B cell (primary cell): Measurements from ENCODE around the gene UBA1. TPM values are rescaled to one million over a fixed set of nuclear protein-coding genes. Genes with fewer than 3 reads are reported as not detected.

ENCODE experiments used
- ATAC-seq: fragments of 200-7000 bp; cut with Tn5 transposase; one replicate; pipeline ENCODE4 v1.10.0; 2021; ENCODE audit warnings: low read depth, mild to moderate bottlenecking, moderate number of reproducible peaks, moderate library complexity
- CTCF ChIA-PET: fragments of 350-600 bp; sonication (Branson Sonifier 250); formaldehyde crosslinking; loops from one replicate; lab custom pipeline; 2021; ENCODE audit warnings: antibody characterized with exemption, inconsistent platforms; lab: Charles Lee
- POLR2A ChIA-PET: fragments of 350-600 bp; sonication (Branson Sonifier 250); formaldehyde crosslinking; loops from one replicate; lab custom pipeline; 2021; ENCODE audit warnings: antibody characterized with exemption; lab: Charles Lee
- DNase-seq: peaks from one replicate; pipeline ENCODE4 v3.0.0; 2013
- H2AFZ ChIP-seq: 2 replicates; pipeline ENCODE4 v1.6.1; 2012; ENCODE audit warnings: mild to moderate bottlenecking, low read depth, low read length; ENCODE audit not compliant: insufficient read depth, poor library complexity, severe bottlenecking
- H3K27ac ChIP-seq, 2 donors: 1 replicate in 1 of 2; 2 replicates in 1 of 2; pipeline ENCODE4 v1.5.1; 2012 to 2013; ENCODE audit warnings: low read length in 2 of 2, mild to moderate bottlenecking in 2 of 2, moderate library complexity in 1 of 2
- H3K27me3 ChIP-seq, 4 experiments: fragments of 200-600 bp in 1 of 4; sonication (generic) in 1 of 4; replicated peaks in 1 of 4; 1 replicate in 2 of 4; 2 replicates in 2 of 4; pipeline versions ENCODE4 v1.6.1 to v1.7.0; 2013 to 2016; ENCODE audit warnings: low read length in 3 of 4, mild to moderate bottlenecking in 2 of 4, mixed read lengths in 1 of 4, moderate library complexity in 1 of 4; ENCODE audit not compliant: insufficient read depth in 4 of 4, control insufficient read depth in 3 of 4; ENCODE audit errors: control extremely low read depth in 1 of 4
- H3K36me3 ChIP-seq, 2 experiments: replicated peaks in 1 of 2; 1 replicate in 1 of 2; 2 replicates in 1 of 2; pipeline versions ENCODE4 v1.6.1 to v1.7.1; 2013; ENCODE audit warnings: low read length in 1 of 2; ENCODE audit not compliant: insufficient read depth in 2 of 2, control insufficient read depth in 1 of 2; ENCODE audit errors: control extremely low read depth in 1 of 2, extremely low read depth in 1 of 2
- H3K4me1 ChIP-seq, 2 donors: fragments of 200-600 bp in 1 of 2; sonication (generic) in 1 of 2; 1 replicate in 1 of 2; 2 replicates in 1 of 2; pipeline versions ENCODE4 v1.5.1 to v1.6.1; 2013 to 2017; ENCODE audit warnings: low read length in 2 of 2; ENCODE audit not compliant: control insufficient read depth in 2 of 2, insufficient read depth in 2 of 2
- H3K4me2 ChIP-seq: replicated peaks from 2 replicates; pipeline ENCODE3; 2012; ENCODE audit warnings: mild to moderate bottlenecking, low read depth, low read length; ENCODE audit not compliant: poor library complexity, severe bottlenecking
- H3K4me3 ChIP-seq, 5 experiments: fragments of 200-600 bp in 1 of 5; sonication (generic) in 1 of 5; 1 replicate in 3 of 5; 2 replicates in 2 of 5; pipeline versions ENCODE4 v1.5.1 to v1.7.0; 2011 to 2016; ENCODE audit warnings: low read length in 4 of 5, mild to moderate bottlenecking in 4 of 5, low read depth in 2 of 5, control low read depth in 1 of 5, moderate library complexity in 1 of 5; ENCODE audit not compliant: insufficient read depth in 1 of 5; ENCODE audit errors: control extremely low read depth in 1 of 5, extremely low read depth in 1 of 5
- H3K79me2 ChIP-seq: fragments of 200-600 bp; sonication (generic); one replicate; pipeline ENCODE4 v1.6.0; 2016; ENCODE audit warnings: low read length; ENCODE audit not compliant: control insufficient read depth, insufficient read depth
- H3K9ac ChIP-seq: fragments of 200-600 bp; sonication (generic); 2 replicates; pipeline ENCODE4 v1.6.1; 2017; ENCODE audit warnings: mild to moderate bottlenecking, low read length, moderate library complexity
- H3K9me3 ChIP-seq, 3 donors: one replicate each; pipeline versions ENCODE4 v1.6.1 to v1.7.1; 2013; ENCODE audit warnings: low read length in 2 of 3; ENCODE audit not compliant: control insufficient read depth in 2 of 3, insufficient read depth in 1 of 3; ENCODE audit errors: control extremely low read depth in 1 of 3
- H4K20me1 ChIP-seq: 2 replicates; pipeline ENCODE4 v1.6.0; 2012; ENCODE audit warnings: mild to moderate bottlenecking, low read length; ENCODE audit not compliant: insufficient read depth, control insufficient read depth, poor library complexity, severe bottlenecking
- H3K27ac Mint-ChIP-seq: one replicate; pipeline ENCODE4 v1.8.0; 2021; ENCODE audit warnings: mixed read lengths
- H3K27me3 Mint-ChIP-seq: one replicate; pipeline ENCODE4 v1.8.0; 2021; ENCODE audit warnings: mixed read lengths
- H3K4me1 Mint-ChIP-seq: one replicate; pipeline ENCODE4 v1.8.0; 2021; ENCODE audit warnings: mixed read lengths
- H3K4me3 Mint-ChIP-seq: one replicate; pipeline ENCODE4 v1.8.0; 2021; ENCODE audit warnings: mixed read lengths
- H3K9me3 Mint-ChIP-seq: one replicate; pipeline ENCODE4 v1.8.0; 2022; ENCODE audit warnings: mixed read lengths; ENCODE audit not compliant: insufficient read depth
- CTCF ChIP-seq: fragments of 200-600 bp; IDR thresholded peaks from one replicate; pipeline ENCODE4 v1.8.0; 2022; ENCODE audit warnings: antibody characterized with exemption, mild to moderate bottlenecking
- EZH2 ChIP-seq: IDR thresholded peaks from 2 replicates; pipeline ENCODE4 v1.6.1; 2012; ENCODE audit warnings: borderline replicate concordance, low read depth, mild to moderate bottlenecking, moderate library complexity, low read length; ENCODE audit not compliant: insufficient read depth, poor library complexity, severe bottlenecking
- WGBS: methylation state at CpG from one replicate; pipeline ENCODE4 v1.1.5; 2013; ENCODE audit warnings: missing lambda C conversion rate; ENCODE audit not compliant: insufficient coverage; 5-methylcytosine and 5-hydroxymethylcytosine counted together
- intact Hi-C: fragments of 100-400 bp; cut with micrococcal nuclease; formaldehyde crosslinking; loops from one replicate; pipeline ENCODE4 v1.10.0; 2022
- polyA plus RNA-seq: library from polyadenylated mRNA; depleted of rRNA; stranded (reverse); fragments of >200 nt; gene quantifications from 2 replicates; pipeline ENCODE4 v1.2.3, GENCODE V29; 2012
- total RNA-seq, 2 donors: library from RNA; stranded (reverse); fragments of 120-200 nt in 1 of 2; gene quantifications; 1 replicate in 1 of 2; 2 replicates in 1 of 2; pipeline versions ENCODE4 v1.2.3 to v1.2.4, GENCODE V29; 2013 to 2022

Gene UBA1
- total and polyA plus RNA-seq, 2 donors (not counting 1 experiment from before 2014, with no cell fraction given), result 166 to 211 TPM

GRCh38 chrX:47146936-47147859 lies 46.4 kb upstream of the UBA1 start:
- no peaks in the 10 kb centered on the region for H3K27me3 Mint-ChIP-seq
- TF ChIP-seq CTCF (no peak), EZH2 (no peak)
- no peaks in the 10 kb centered on the region for H3K9me3 Mint-ChIP-seq
- Histone ChIP-seq H3K4me2 (peak overlapping the region; percentile 77), H3K4me3 (no peak overlapping the region), H4K20me1 (peaks cover 12% of the 10 kb centered on the region), H3K9ac (no peak overlapping the region), H3K27ac (peak overlapping the region in 1 of 2 donors; percentile 25), H2AFZ (no peak overlapping the region), H3K36me3 (peaks cover 0 to 5% of the 10 kb centered on the region in 2 experiments), H3K79me2 (peaks cover 62% of the 10 kb centered on the region), H3K27me3 (no peaks in the 10 kb centered on the region), H3K9me3 (no peaks in the 10 kb centered on the region), H3K4me1 (peaks cover 20 to 32% of the 10 kb centered on the region in 2 donors)
- WGBS, result 83% methylated on average over 10 of the region's 12 CpGs
- no peak for DNase-seq
- peak overlapping the region; percentile 34 for H3K4me3 Mint-ChIP-seq
- no peak for ATAC-seq
- ChIA-PET POLR2A (no interaction called here), CTCF (no interaction called here)
- peaks cover 35% of the 10 kb centered on the region for H3K4me1 Mint-ChIP-seq
- H3K27ac Mint-ChIP-seq, result no peak overlapping the region
- intact Hi-C loops, result loop anchor here (5.0 kb wide), 1 partner anchor 85 kb away; the partner anchor contains the start of gene USP11

- ChIA-PET POLR2A (no interaction called here), CTCF (no interaction called here)
- Mint-ChIP-seq H3K4me3 (no peak overlapping the region), H3K27ac (no peak overlapping the region), H3K9me3 (no peaks in the 10 kb centered on the region), H3K4me1 (peaks cover 24% of the 10 kb centered on the region), H3K27me3 (no peaks in the 10 kb centered on the region)
- Histone ChIP-seq H3K9ac (no peak overlapping the region), H3K4me2 (no peak overlapping the region), H4K20me1 (peaks cover 12% of the 10 kb centered on the region), H3K27me3 (no peaks in the 10 kb centered on the region), H2AFZ (no peak overlapping the region), H3K4me3 (no peak overlapping the region), H3K9me3 (no peaks in the 10 kb centered on the region), H3K27ac (no peak overlapping the region), H3K4me1 (peaks cover 12 to 23% of the 10 kb centered on the region in 2 donors), H3K79me2 (peaks cover 63% of the 10 kb centered on the region), H3K36me3 (peaks cover 0 to 4% of the 10 kb centered on the region in 2 experiments)
- ATAC-seq (no peak), DNase-seq (no peak)
- TF ChIP-seq CTCF, result no peak
- no peak for TF ChIP-seq EZH2
- WGBS, result 79% methylated on average over 2 of the region's 2 CpGs
- intact Hi-C loops, result loop anchor here (5.0 kb wide), 1 partner anchor 83 kb away; the partner anchor contains the start of gene USP11
Measured at GRCh38 chrX:47148946-47149345, 44.7 kb upstream of the UBA1 start.
